HepG2 (cell line): ENCODE results near the gene BBS9. TPM values are rescaled to one million over a fixed set of nuclear protein-coding genes. Genes with fewer than 3 reads are reported as not detected.

ENCODE experiments used
- ATAC-seq: fragments of 200-7000 bp; cut with Tn5 transposase; 3 replicates; pipeline ENCODE4 v1.9.1; 2020; ENCODE audit warnings: mild to moderate bottlenecking, moderate library complexity
- BruUV-seq: library from RNA; stranded (reverse); fragments of 400-500 nt; replicated peaks from 2 replicates; lab custom pipeline; 2021; lab: Mats Ljungman, UMichigan
- CTCF ChIA-PET: fragments of 300-600 bp; formaldehyde crosslinking; extraction: SDS; loops from one replicate; lab custom pipeline; 2021; ENCODE audit warnings: low total read pairs, inconsistent platforms, low intra/inter-chr PET ratio; lab: Yijun Ruan, JAX
- POLR2A ChIA-PET: fragments of 350-600 bp; sonication (Branson Sonifier 250); formaldehyde crosslinking; loops from one replicate; lab custom pipeline; 2020; ENCODE audit warnings: antibody characterized with exemption, inconsistent platforms; lab: Yijun Ruan, JAX
- DNase-seq: peaks from one replicate; pipeline ENCODE4 v3.0.0-alpha.2; 2015; ENCODE audit warnings: low spot score
- FAIRE-seq: peaks from 3 replicates; lab custom pipeline; 2011; peaks lifted over from hg19 to GRCh38; lab: Jason Lieb, UNC
- H2AFZ ChIP-seq: one replicate; pipeline ENCODE4 v1.6.1; 2011; ENCODE audit warnings: low read length, inconsistent platforms
- H3K27ac ChIP-seq: fragments of 300-600 bp; 3 replicates; pipeline ENCODE4 v1.8.0; 2011; ENCODE audit warnings: mixed run types, mild to moderate bottlenecking, mixed read lengths, low read length, inconsistent platforms; ENCODE audit not compliant: insufficient read depth; ENCODE audit errors: extremely low read length
- H3K27me3 ChIP-seq, 2 experiments: fragments of 200-600 bp in 1 of 2; 2 replicates in 1 of 2; 3 replicates in 1 of 2; pipeline versions ENCODE4 v1.6.0 to v1.8.0; 2011; ENCODE audit warnings: low read length in 2 of 2, mild to moderate bottlenecking in 2 of 2, moderate library complexity in 2 of 2, inconsistent platforms in 1 of 2; ENCODE audit not compliant: insufficient read depth in 2 of 2, control insufficient read depth in 1 of 2
- H3K36me3 ChIP-seq, 2 experiments: fragments of 200-600 bp in 1 of 2; replicated peaks in 1 of 2; 2 replicates in 1 of 2; 3 replicates in 1 of 2; pipeline versions ENCODE4 v1.5.1 to v1.8.0; 2011; ENCODE audit warnings: low read length in 2 of 2, inconsistent platforms in 1 of 2; ENCODE audit not compliant: insufficient read depth in 2 of 2, control insufficient read depth in 1 of 2
- H3K4me1 ChIP-seq: 2 replicates; pipeline ENCODE4 v1.5.1; 2012; ENCODE audit warnings: low read length, inconsistent platforms; ENCODE audit not compliant: insufficient read depth
- H3K4me2 ChIP-seq: 2 replicates; pipeline ENCODE4 v1.6.0; 2011; ENCODE audit warnings: low read depth, low read length, inconsistent platforms
- H3K4me3 ChIP-seq, 3 experiments: fragments of 200-600 bp in 1 of 3; sonication (generic), shearing (Covaris generic) in 1 of 3; replicated peaks in 1 of 3; 2 replicates each; pipeline ENCODE4 v1.5.1; 2011 to 2016; ENCODE audit warnings: low read length in 3 of 3, inconsistent platforms in 2 of 3, low read depth in 2 of 3, mild to moderate bottlenecking in 2 of 3, control low read depth in 1 of 3, mixed read lengths in 1 of 3; ENCODE audit not compliant: insufficient read depth in 1 of 3
- H3K79me2 ChIP-seq: one replicate; pipeline ENCODE4 v1.6.1; 2011; ENCODE audit warnings: low read length, inconsistent platforms; ENCODE audit not compliant: insufficient read depth
- H3K9ac ChIP-seq: 2 replicates; pipeline ENCODE4 v1.6.0; 2011; ENCODE audit warnings: mild to moderate bottlenecking, low read depth, low read length, inconsistent platforms; ENCODE audit not compliant: insufficient read depth
- H3K9me3 ChIP-seq: 2 replicates; pipeline ENCODE4 v1.5.1; 2012; ENCODE audit warnings: mild to moderate bottlenecking, low read length
- H4K20me1 ChIP-seq: 2 replicates; pipeline ENCODE4 v1.6.0; 2011; ENCODE audit warnings: inconsistent platforms, mild to moderate bottlenecking, low read length, moderate library complexity; ENCODE audit not compliant: insufficient read depth
- HNF4A ChIP-seq: sonication (generic); formaldehyde crosslinking; IDR thresholded peaks from 2 replicates; pipeline ENCODE4 v1.4.0; 2020; ENCODE audit warnings: missing genetic modification reagents
- KLF16 ChIP-seq, 2 experiments: sonication (generic) in 1 of 2; formaldehyde crosslinking in 1 of 2; IDR thresholded peaks; 2 replicates each; pipeline versions ENCODE4 v1.6.1 to v1.8.0; 2016 to 2023; ENCODE audit warnings: missing genetic modification reagents in 2 of 2, missing compliant biosample characterization in 1 of 2
- PLSCR1 ChIP-seq: sonication (generic); formaldehyde crosslinking; IDR thresholded peaks from 2 replicates; pipeline ENCODE4 v1.5.0; 2020; ENCODE audit warnings: missing genetic modification reagents, mild to moderate bottlenecking, borderline replicate concordance
- RELA ChIP-seq: sonication (generic); formaldehyde crosslinking; IDR thresholded peaks from 2 replicates; pipeline ENCODE4 v1.4.0; 2020; ENCODE audit warnings: missing genetic modification reagents
- SOX13 ChIP-seq, 3 experiments: fragments of 450-650 bp in 1 of 3; sonication (generic) in 1 of 3; formaldehyde crosslinking in 1 of 3; IDR thresholded peaks in 2 of 3; conservative IDR thresholded peaks in 1 of 3; 2 replicates each; pipeline versions ENCODE4 v1.5.0 to v1.6.1; 2016 to 2020; ENCODE audit warnings: antibody characterized with exemption in 1 of 3, mild to moderate bottlenecking in 1 of 3, missing compliant biosample characterization in 1 of 3, missing genetic modification reagents in 1 of 3, moderate library complexity in 1 of 3
- SYNCRIP ChIP-seq: fragments of 200-400 bp; formaldehyde crosslinking; IDR thresholded peaks from 2 replicates; pipeline ENCODE4 v1.6.1; 2018; ENCODE audit warnings: mild to moderate bottlenecking, low read depth, low read length; ENCODE audit not compliant: insufficient read depth
- ZSCAN31 ChIP-seq: sonication (generic); formaldehyde crosslinking; IDR thresholded peaks from 2 replicates; pipeline ENCODE4 v1.5.0; 2020; ENCODE audit warnings: low read depth, mild to moderate bottlenecking, missing genetic modification reagents
- in situ Hi-C: cut with HindIII; loops from 2 replicates; pipeline ENCODE4 v1.10.0; 2017; ENCODE audit warnings: low pct_unique_long_range_greater_than_20kb; ENCODE audit not compliant: extremely low pct_ligation_motif_present
- intact Hi-C: fragments of 100-400 bp; cut with micrococcal nuclease; formaldehyde crosslinking; loops from one replicate; pipeline ENCODE4 v1.10.0; 2022; ENCODE audit not compliant: unreplicated experiment
- polyA plus RNA-seq, 8 experiments: library from polyadenylated mRNA; depleted of rRNA in 3 of 8; stranded (reverse) in 7 of 8; unstranded in 1 of 8; fragments of >200 nt; fragmentation: Illumina TruSeq in 4 of 8; extraction: Trizol in 4 of 8; gene quantifications; 2 replicates each; pipeline versions ENCODE4 v1.2.1 to v1.2.3, GENCODE V29; 2011 to 2016; ENCODE audit warnings: low read depth in 4 of 8, missing spikeins in 1 of 8, mixed read lengths in 1 of 8; ENCODE audit not compliant: insufficient read depth in 1 of 8
- total RNA-seq, 5 experiments: library from RNA; depleted of rRNA; stranded (reverse); fragments of >200 nt; fragmentation: Illumina TruSeq; extraction: Trizol; gene quantifications; 2 replicates each; pipeline ENCODE4 v1.2.3, GENCODE V29; 2016; ENCODE audit warnings: low read depth in 1 of 5

Gene BBS9
- total and polyA plus RNA-seq, 2 of the 13 experiments (the other 11 are each of a cell fraction or from before 2014, with no cell fraction given) = 5.1 to 7.8 TPM

- no peak for TF ChIP-seq ZSCAN31 (CRISPR knock-in tag)
- no peak for TF ChIP-seq RELA (CRISPR knock-in tag)
Measured at GRCh38 chr7:33539659-33540400, 410.5 kb downstream of the BBS9 start (continued).

GRCh38 chr7:33547880-33548279 lies 418.5 kb downstream of the BBS9 start:
- in situ Hi-C loops = no loop called here
- Histone ChIP-seq H3K79me2 (no peaks in the 10 kb centered on the region), H3K4me3 (no peak overlapping the region), H3K4me2 (no peak overlapping the region), H3K4me1 (peaks cover 10% of the 10 kb centered on the region; the same call in 1 of the 2 replicates), H4K20me1 (no peaks in the 10 kb centered on the region), H3K9me3 (no peaks in the 10 kb centered on the region), H3K27ac (no peak overlapping the region), H3K27me3 (no peaks in the 10 kb centered on the region), H3K36me3 (no peaks in the 10 kb centered on the region), H3K9ac (no peak overlapping the region), H2AFZ (no peak overlapping the region)
- intact Hi-C loops = loop anchor here (5.0 kb wide), 1 partner anchor 34 kb away; no protein-coding TSS in a partner anchor
- ChIA-PET POLR2A (no interaction called here), CTCF (no interaction called here)
- FAIRE-seq (no peak), ATAC-seq (peak; percentile 54; the same call in 2 of the 3 replicates), DNase-seq (peak; percentile 29)
- BruUV-seq = no TSS peak
- TF ChIP-seq HNF4A (CRISPR knock-in tag) = 0 out of 2 replicates have a peak, but pooled peaks have one; percentile 8
- TF ChIP-seq SOX13 (IDR thresholded peaks at IDR 0.05) = no peak
- TF ChIP-seq SOX13 (CRISPR knock-in tag; conservative IDR thresholded peaks at IDR 0.05 in 1 of 2, IDR thresholded peaks at IDR 0.05 in 1 of 2) = 0 out of 4 replicates have a peak, but pooled peaks of 1 of the 2 experiments have one; percentile 8
- no peak for TF ChIP-seq KLF16 (CRISPR knock-in tag; IDR thresholded peaks at IDR 0.05)
- no peak for TF ChIP-seq PLSCR1
- no peak for TF ChIP-seq SYNCRIP
